ENCODE results near the gene IRF4.

- no peak for TF ChIP-seq CTCF (IDR thresholded peaks at IDR 0.05)
- TF ChIP-seq POLR2A (IDR thresholded peaks at IDR 0.05), result no peak
These were observed 11.0 kb upstream of the IRF4 start for GRCh38 chr6:380234-381218.
